Epithelial cell of proximal tubule (primary cell): Measurements from ENCODE around the gene IP6K1. TPM values are rescaled to one million over a fixed set of nuclear protein-coding genes. Genes with fewer than 3 reads are reported as not detected.

Experiments used
- DNase-seq: peaks from one replicate; pipeline ENCODE4 v3.0.0-alpha.2; 2011; ENCODE audit warnings: low read depth
- H3K4me3 ChIP-seq: 2 replicates; pipeline ENCODE4 v1.5.1; 2011; ENCODE audit warnings: low read depth, mild to moderate bottlenecking, low read length
- CTCF ChIP-seq: conservative IDR thresholded peaks from 2 replicates; pipeline ENCODE4 v1.5.1; 2012; ENCODE audit warnings: low read depth, mild to moderate bottlenecking, low read length
- total RNA-seq: library from RNA; depleted of rRNA; stranded (reverse); fragments of >200 nt; gene quantifications from 2 replicates; pipeline ENCODE4 v1.2.3, GENCODE V29; 2015

IP6K1 gene
- total RNA-seq, 1 donor from 2014 or later = 27.5 TPM

- TF ChIP-seq CTCF = no peak
Observed at GRCh38 chr3:49772703-49773102, 13.6 kb downstream of the IP6K1 start.

GRCh38 chr3:49771340-49771938 lies 14.9 kb downstream of the IP6K1 start:
- TF ChIP-seq CTCF = no peak
- no peak overlapping the region for H3K4me3 ChIP-seq
- DNase-seq = no peak

More at GRCh38 chr3:49772703-49773102, 13.6 kb downstream of the IP6K1 start:
- no peak for DNase-seq
- H3K4me3 ChIP-seq = no peak overlapping the region

- H3K4me3 ChIP-seq = no peak overlapping the region
- TF ChIP-seq CTCF = no peak
- no peak for DNase-seq
Observed at GRCh38 chr3:49769926-49770325, 16.4 kb downstream of the IP6K1 start.

- H3K4me3 ChIP-seq = no peak overlapping the region
- TF ChIP-seq CTCF = no peak
- no peak for DNase-seq
Observed at GRCh38 chr3:49769286-49769915, 16.9 kb downstream of the IP6K1 start.

GRCh38 chr3:49763981-49764380 lies 22.4 kb downstream of the IP6K1 start:
- no peak for TF ChIP-seq CTCF
- no peak for DNase-seq
- no peak overlapping the region for H3K4me3 ChIP-seq

GRCh38 chr3:49761661-49762060 lies 24.7 kb downstream of the IP6K1 start:
- no peak for TF ChIP-seq CTCF
- no peak for DNase-seq
- H3K4me3 ChIP-seq = no peak overlapping the region

- H3K4me3 ChIP-seq = no peak overlapping the region
- no peak for DNase-seq
- TF ChIP-seq CTCF = no peak
Observed at GRCh38 chr3:49759226-49759625, 27.1 kb downstream of the IP6K1 start.
